Thoracic aorta (tissue), 2 donors: Measurements from ENCODE around the gene DLGAP4. TPM values are rescaled to one million over a fixed set of nuclear protein-coding genes. Genes with fewer than 3 reads are reported as not detected.

Experiments used
- ATAC-seq: fragments of 150-250 bp; one replicate; pipeline ENCODE4 v1.8.0; 2017; ENCODE audit warnings: low read depth; ENCODE audit not compliant: insufficient number of reproducible peaks, low FRiP score
- DNase-seq: peaks from one replicate; pipeline ENCODE4 v3.0.0-alpha.2; 2020; ENCODE audit warnings: low spot score
- H3K27ac ChIP-seq, 2 donors: fragments of 200-600 bp; sonication (generic); 1 replicate in 1 of 2; 2 replicates in 1 of 2; pipeline ENCODE4 v1.5.1; 2016; ENCODE audit warnings: mild to moderate bottlenecking in 2 of 2, moderate library complexity in 2 of 2
- H3K27me3 ChIP-seq: fragments of 200-600 bp; sonication (generic); replicated peaks from 2 replicates; pipeline ENCODE4 v1.6.0; 2016; ENCODE audit warnings: mild to moderate bottlenecking; ENCODE audit not compliant: insufficient read depth
- H3K36me3 ChIP-seq: fragments of 200-600 bp; sonication (generic); one replicate; pipeline ENCODE4 v1.5.1; 2016
- H3K4me1 ChIP-seq, 2 donors: fragments of 200-600 bp; sonication (generic); 1 replicate in 1 of 2; 2 replicates in 1 of 2; pipeline versions ENCODE4 v1.5.1 to v1.6.0; 2016; ENCODE audit warnings: low read depth in 2 of 2, mild to moderate bottlenecking in 1 of 2; ENCODE audit not compliant: control insufficient read depth in 1 of 2
- H3K4me3 ChIP-seq: fragments of 200-600 bp; sonication (generic); 2 replicates; pipeline ENCODE4 v1.5.1; 2016; ENCODE audit warnings: mild to moderate bottlenecking
- H3K9me3 ChIP-seq: fragments of 200-600 bp; sonication (generic); 2 replicates; pipeline ENCODE4 v1.5.1; 2016
- total RNA-seq, 2 donors: library from RNA; depleted of rRNA; stranded (reverse); fragments of >200 nt; gene quantifications; one replicate each; pipeline versions ENCODE4 v1.1.0 to v1.2.3, GENCODE V29; 2016
- TF ChIP-seq, protein P1 (sequence below): fragments of 200-600 bp; sonication (generic); IDR thresholded peaks from one replicate; pipeline ENCODE4 v1.5.1; 2019; ENCODE audit warnings: antibody characterized with exemption

Gene DLGAP4
- total RNA-seq, 2 donors from 2014 or later = 66.2 to 105 TPM

DNA sequence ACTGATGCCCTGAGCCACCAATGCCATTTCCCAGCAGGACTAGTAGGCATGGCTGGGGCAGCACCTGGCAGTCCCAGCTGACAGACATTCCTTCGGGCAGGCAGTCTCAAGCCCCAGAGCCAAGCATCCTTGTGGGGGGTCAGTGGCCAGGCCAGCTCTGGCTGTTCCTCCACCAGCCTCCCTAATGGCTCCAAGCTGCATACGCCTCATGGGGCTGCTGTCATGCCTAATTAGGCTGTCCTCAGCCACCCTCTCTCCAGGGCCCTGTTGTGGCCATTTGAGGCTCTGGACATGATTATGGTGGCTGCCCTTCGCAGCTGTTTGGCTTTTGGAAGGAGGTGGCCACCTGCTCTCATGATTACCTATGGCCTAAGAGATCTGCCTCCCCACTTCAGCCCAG lies 79.4 kb downstream of the DLGAP4 start:
- no peaks in the 10 kb centered on the region for H3K36me3 ChIP-seq
- H3K27ac ChIP-seq = no peak overlapping the region
- H3K4me1 ChIP-seq = no peaks in the 10 kb centered on the region
- H3K4me3 ChIP-seq = no peak overlapping the region
- no peaks in the 10 kb centered on the region for H3K27me3 ChIP-seq
- DNase-seq = no peak
- TF ChIP-seq, protein P1, sequence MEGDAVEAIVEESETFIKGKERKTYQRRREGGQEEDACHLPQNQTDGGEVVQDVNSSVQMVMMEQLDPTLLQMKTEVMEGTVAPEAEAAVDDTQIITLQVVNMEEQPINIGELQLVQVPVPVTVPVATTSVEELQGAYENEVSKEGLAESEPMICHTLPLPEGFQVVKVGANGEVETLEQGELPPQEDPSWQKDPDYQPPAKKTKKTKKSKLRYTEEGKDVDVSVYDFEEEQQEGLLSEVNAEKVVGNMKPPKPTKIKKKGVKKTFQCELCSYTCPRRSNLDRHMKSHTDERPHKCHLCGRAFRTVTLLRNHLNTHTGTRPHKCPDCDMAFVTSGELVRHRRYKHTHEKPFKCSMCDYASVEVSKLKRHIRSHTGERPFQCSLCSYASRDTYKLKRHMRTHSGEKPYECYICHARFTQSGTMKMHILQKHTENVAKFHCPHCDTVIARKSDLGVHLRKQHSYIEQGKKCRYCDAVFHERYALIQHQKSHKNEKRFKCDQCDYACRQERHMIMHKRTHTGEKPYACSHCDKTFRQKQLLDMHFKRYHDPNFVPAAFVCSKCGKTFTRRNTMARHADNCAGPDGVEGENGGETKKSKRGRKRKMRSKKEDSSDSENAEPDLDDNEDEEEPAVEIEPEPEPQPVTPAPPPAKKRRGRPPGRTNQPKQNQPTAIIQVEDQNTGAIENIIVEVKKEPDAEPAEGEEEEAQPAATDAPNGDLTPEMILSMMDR = no peak
- H3K9me3 ChIP-seq = no peaks in the 10 kb centered on the region
- ATAC-seq = no peak

DNA sequence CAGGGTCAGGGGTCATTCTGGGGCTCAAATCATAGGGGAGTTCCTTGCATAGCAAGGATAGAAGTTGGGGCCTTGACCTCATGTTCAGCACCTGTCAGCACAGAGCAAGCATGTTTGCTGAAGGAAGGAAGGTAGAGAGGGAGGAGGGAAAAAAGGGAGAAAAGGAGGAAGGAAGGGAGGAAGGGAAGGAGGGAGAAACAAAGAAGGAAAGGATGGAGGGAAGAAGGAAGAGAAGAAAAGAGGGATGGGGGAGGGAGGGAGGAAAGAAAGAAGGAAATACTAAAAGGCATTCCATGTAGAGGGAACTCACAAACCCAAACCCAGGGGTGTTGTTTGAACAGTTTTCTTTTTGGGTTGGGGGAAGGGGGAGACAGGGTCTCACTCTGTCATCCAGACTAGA lies 80.1 kb downstream of the DLGAP4 start:
- Histone ChIP-seq H3K27me3 (no peaks in the 10 kb centered on the region), H3K36me3 (no peaks in the 10 kb centered on the region), H3K27ac (no peak overlapping the region), H3K4me3 (no peak overlapping the region), H3K9me3 (no peaks in the 10 kb centered on the region), H3K4me1 (no peaks in the 10 kb centered on the region)
- DNase-seq (no peak), ATAC-seq (no peak)
- TF ChIP-seq, protein P1 = no peak

DNA sequence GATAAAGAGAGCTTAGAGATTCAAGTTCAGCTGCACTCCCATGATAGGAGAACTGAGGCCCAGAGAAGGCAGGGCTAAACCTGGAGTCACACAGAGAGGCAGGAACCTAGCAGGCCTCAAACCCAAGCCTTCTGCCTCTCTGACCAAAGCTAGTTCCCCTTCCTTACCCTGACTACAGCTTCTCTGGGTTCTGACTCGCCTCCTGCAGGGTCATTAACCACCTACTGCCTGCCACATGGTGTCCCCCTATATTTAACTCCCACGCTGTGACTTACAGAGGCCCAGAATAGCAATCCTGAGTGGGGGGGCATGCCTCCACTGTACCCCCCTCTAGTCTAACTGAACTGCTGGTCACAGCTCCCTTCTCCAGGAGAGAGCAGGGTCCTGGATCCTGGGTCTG lies 84.1 kb downstream of the DLGAP4 start:
- TF ChIP-seq, protein P1 = no peak
- DNase-seq = no peak
- no peaks in the 10 kb centered on the region for H3K36me3 ChIP-seq
- no peaks in the 10 kb centered on the region for H3K4me1 ChIP-seq
- no peak overlapping the region for H3K27ac ChIP-seq
- ATAC-seq = no peak
- H3K27me3 ChIP-seq = no peaks in the 10 kb centered on the region
- H3K4me3 ChIP-seq = no peak overlapping the region
- H3K9me3 ChIP-seq = no peaks in the 10 kb centered on the region

DNA sequence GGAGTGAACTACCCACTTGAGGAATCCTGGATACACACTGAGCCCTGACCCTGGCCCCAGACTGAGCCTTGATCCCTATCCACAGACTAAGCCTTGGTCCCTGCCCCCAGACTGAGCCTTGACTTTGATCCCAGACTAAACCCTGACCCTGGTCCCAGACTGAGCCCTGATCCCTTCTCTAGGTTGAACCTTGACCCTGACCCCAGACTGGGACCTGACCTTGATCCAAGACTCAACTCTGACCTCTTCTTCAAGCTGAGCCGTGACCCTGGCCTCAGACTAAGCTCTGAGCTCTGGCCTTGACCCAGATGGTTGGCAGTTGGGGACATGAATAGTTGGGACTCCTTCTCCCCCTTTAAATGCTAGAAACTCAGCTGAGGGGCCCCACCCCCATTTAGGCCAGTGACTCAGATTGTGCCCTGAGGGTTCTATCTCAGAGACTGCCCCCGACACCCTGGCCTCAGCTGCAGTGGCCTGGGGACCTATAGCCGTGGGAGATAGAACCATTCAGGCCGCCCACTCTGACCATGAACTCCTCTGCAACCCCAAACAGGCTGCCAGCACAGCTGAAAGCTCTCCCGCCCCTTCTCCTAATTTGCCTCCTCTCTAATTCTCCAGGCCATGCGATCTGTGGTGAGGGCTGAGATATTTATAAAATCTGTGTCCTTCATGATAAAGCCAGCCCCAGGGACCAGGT lies 84.7 kb downstream of the DLGAP4 start:
- no peak for DNase-seq
- H3K27ac ChIP-seq = no peak overlapping the region
- H3K9me3 ChIP-seq = no peaks in the 10 kb centered on the region
- ATAC-seq = no peak
- no peaks in the 10 kb centered on the region for H3K4me1 ChIP-seq
- TF ChIP-seq, protein P1 = no peak
- no peaks in the 10 kb centered on the region for H3K36me3 ChIP-seq
- H3K27me3 ChIP-seq = no peaks in the 10 kb centered on the region
- H3K4me3 ChIP-seq = no peak overlapping the region

DNA sequence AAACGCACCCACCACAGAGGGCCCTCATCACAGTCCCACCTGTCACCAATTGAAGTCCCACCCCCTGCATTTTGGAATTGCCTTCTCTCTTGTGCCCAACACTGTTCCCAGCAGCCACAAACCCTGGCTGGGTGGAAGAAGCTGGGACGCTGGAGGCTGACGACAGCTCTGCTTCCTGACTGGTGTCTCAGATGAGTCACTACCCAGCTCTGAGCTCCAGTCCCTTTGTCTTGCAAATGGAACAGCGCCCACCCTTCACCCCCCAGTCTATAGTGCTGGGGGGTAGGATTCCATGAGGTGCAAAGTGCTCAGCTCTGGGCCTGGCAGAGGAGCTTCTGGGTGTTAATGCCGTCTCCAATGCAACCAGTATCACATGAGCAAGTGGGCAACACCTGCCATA lies 85.3 kb downstream of the DLGAP4 start:
- Histone ChIP-seq H3K9me3 (no peaks in the 10 kb centered on the region), H3K27ac (no peak overlapping the region), H3K4me3 (no peak overlapping the region), H3K36me3 (no peaks in the 10 kb centered on the region), H3K4me1 (no peaks in the 10 kb centered on the region), H3K27me3 (no peaks in the 10 kb centered on the region)
- DNase-seq = no peak
- TF ChIP-seq, protein P1 = no peak
- no peak for ATAC-seq
